Adrenal gland (tissue), 5 donors: Measurements from ENCODE around the gene PEX10.

Experiments used
- POLR2A ChIP-seq, 2 donors: fragments of 450-650 bp; IDR thresholded peaks; one replicate each; pipeline ENCODE4 v1.6.1; 2017; ENCODE audit warnings: antibody characterized with exemption in 2 of 2, mild to moderate bottlenecking in 2 of 2, moderate library complexity in 1 of 2
- TF ChIP-seq, protein P1 (sequence below), 6 experiments: fragments of 450-650 bp in 4 of 6; fragments of 200-600 bp in 2 of 6; sonication (generic) in 1 of 6; IDR thresholded peaks; 1 replicate in 5 of 6; 2 replicates in 1 of 6; pipeline versions ENCODE4 v1.5.1 to v1.8.0; 2016 to 2021; ENCODE audit warnings: antibody characterized with exemption in 6 of 6, mild to moderate bottlenecking in 2 of 6, moderate library complexity in 1 of 6
- donor health status: DM: no; HTN: no; CAD: no.

DNA sequence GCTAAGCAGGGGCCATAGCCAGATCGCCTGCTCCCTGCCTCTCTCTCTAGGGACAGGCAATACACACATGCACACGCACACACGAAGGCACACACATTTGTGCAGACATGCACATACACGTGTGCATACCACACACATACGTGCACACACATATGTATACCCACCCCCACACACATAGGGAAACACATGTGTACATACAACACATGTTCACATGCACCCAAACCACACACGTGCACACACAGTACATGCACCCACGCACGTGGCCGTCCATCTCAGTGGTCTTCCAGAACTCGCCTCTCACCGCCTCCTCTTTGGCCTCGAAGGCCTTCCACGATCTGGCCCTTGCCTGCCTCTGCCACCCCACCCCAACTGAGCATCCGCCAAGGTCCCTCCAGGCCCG is 25.3 kb upstream of the PEX10 start:
- TF ChIP-seq, protein P1, sequence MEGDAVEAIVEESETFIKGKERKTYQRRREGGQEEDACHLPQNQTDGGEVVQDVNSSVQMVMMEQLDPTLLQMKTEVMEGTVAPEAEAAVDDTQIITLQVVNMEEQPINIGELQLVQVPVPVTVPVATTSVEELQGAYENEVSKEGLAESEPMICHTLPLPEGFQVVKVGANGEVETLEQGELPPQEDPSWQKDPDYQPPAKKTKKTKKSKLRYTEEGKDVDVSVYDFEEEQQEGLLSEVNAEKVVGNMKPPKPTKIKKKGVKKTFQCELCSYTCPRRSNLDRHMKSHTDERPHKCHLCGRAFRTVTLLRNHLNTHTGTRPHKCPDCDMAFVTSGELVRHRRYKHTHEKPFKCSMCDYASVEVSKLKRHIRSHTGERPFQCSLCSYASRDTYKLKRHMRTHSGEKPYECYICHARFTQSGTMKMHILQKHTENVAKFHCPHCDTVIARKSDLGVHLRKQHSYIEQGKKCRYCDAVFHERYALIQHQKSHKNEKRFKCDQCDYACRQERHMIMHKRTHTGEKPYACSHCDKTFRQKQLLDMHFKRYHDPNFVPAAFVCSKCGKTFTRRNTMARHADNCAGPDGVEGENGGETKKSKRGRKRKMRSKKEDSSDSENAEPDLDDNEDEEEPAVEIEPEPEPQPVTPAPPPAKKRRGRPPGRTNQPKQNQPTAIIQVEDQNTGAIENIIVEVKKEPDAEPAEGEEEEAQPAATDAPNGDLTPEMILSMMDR (IDR thresholded peaks at IDR 0.05), result no peak
- TF ChIP-seq POLR2A (IDR thresholded peaks at IDR 0.05), result no peak
